Thoracic aorta (tissue), 2 donors: ENCODE data around the gene MCF2L2. TPM values are rescaled to one million over a fixed set of nuclear protein-coding genes. Genes with fewer than 3 reads are reported as not detected.

Experiments used
- ATAC-seq: fragments of 150-250 bp; one replicate; pipeline ENCODE4 v1.8.0; 2017; ENCODE audit warnings: low read depth; ENCODE audit not compliant: insufficient number of reproducible peaks, low FRiP score
- DNase-seq: peaks from one replicate; pipeline ENCODE4 v3.0.0-alpha.2; 2020; ENCODE audit warnings: low spot score
- H3K27ac ChIP-seq, 2 donors: fragments of 200-600 bp; sonication (generic); 1 replicate in 1 of 2; 2 replicates in 1 of 2; pipeline ENCODE4 v1.5.1; 2016; ENCODE audit warnings: mild to moderate bottlenecking in 2 of 2, moderate library complexity in 2 of 2
- H3K27me3 ChIP-seq: fragments of 200-600 bp; sonication (generic); replicated peaks from 2 replicates; pipeline ENCODE4 v1.6.0; 2016; ENCODE audit warnings: mild to moderate bottlenecking; ENCODE audit not compliant: insufficient read depth
- H3K36me3 ChIP-seq: fragments of 200-600 bp; sonication (generic); one replicate; pipeline ENCODE4 v1.5.1; 2016
- H3K4me1 ChIP-seq, 2 donors: fragments of 200-600 bp; sonication (generic); 1 replicate in 1 of 2; 2 replicates in 1 of 2; pipeline versions ENCODE4 v1.5.1 to v1.6.0; 2016; ENCODE audit warnings: low read depth in 2 of 2, mild to moderate bottlenecking in 1 of 2; ENCODE audit not compliant: control insufficient read depth in 1 of 2
- H3K4me3 ChIP-seq: fragments of 200-600 bp; sonication (generic); 2 replicates; pipeline ENCODE4 v1.5.1; 2016; ENCODE audit warnings: mild to moderate bottlenecking
- H3K9me3 ChIP-seq: fragments of 200-600 bp; sonication (generic); 2 replicates; pipeline ENCODE4 v1.5.1; 2016
- CTCF ChIP-seq: fragments of 200-600 bp; sonication (generic); IDR thresholded peaks from one replicate; pipeline ENCODE4 v1.5.1; 2019; ENCODE audit warnings: antibody characterized with exemption
- total RNA-seq, 2 donors: library from RNA; depleted of rRNA; stranded (reverse); fragments of >200 nt; gene quantifications; one replicate each; pipeline versions ENCODE4 v1.1.0 to v1.2.3, GENCODE V29; 2016

Gene MCF2L2
- total RNA-seq, 2 donors from 2014 or later, result 0.85 to 1.5 TPM

GRCh38 chr3:183198939-183199338, 229.5 kb downstream of the MCF2L2 start:
- no peak overlapping the region for H3K27ac ChIP-seq
- H3K9me3 ChIP-seq, result peaks cover 6% of the 10 kb centered on the region
- no peak overlapping the region for H3K4me3 ChIP-seq
- no peak for ATAC-seq
- TF ChIP-seq CTCF, result no peak
- no peaks in the 10 kb centered on the region for H3K36me3 ChIP-seq
- H3K27me3 ChIP-seq, result no peaks in the 10 kb centered on the region
- no peaks in the 10 kb centered on the region for H3K4me1 ChIP-seq
- no peak for DNase-seq

DNA sequence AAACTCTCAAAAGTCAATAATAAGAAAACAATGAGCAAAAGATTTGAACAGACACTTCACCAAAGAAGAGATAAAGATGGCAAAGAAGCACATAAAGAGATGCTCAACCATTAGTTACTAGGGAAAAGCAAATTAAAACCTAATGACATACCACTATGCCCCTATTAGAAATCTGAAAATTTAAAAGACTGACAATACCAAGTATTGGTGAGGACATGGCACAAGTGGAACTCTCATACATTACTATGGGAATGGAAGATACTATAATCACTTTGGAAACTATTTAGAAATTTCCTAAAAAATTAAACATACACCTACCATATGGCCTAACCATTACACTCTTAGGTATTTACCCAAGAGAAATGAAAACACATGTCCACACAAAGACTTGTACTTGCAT, 230.7 kb downstream of the MCF2L2 start:
- H3K4me1 ChIP-seq, result no peaks in the 10 kb centered on the region
- no peak overlapping the region for H3K27ac ChIP-seq
- no peak for ATAC-seq
- no peak for TF ChIP-seq CTCF
- H3K27me3 ChIP-seq, result no peaks in the 10 kb centered on the region
- no peaks in the 10 kb centered on the region for H3K36me3 ChIP-seq
- no peak overlapping the region for H3K4me3 ChIP-seq
- no peak for DNase-seq
- no peaks in the 10 kb centered on the region for H3K9me3 ChIP-seq

- ATAC-seq, result no peak
- Histone ChIP-seq H3K27ac (no peak overlapping the region), H3K36me3 (no peaks in the 10 kb centered on the region), H3K9me3 (no peaks in the 10 kb centered on the region), H3K4me3 (no peak overlapping the region), H3K4me1 (no peaks in the 10 kb centered on the region), H3K27me3 (no peaks in the 10 kb centered on the region)
- no peak for DNase-seq
- TF ChIP-seq CTCF, result no peak
These were observed 233.2 kb downstream of the MCF2L2 start for GRCh38 chr3:183195266-183195665.

DNA sequence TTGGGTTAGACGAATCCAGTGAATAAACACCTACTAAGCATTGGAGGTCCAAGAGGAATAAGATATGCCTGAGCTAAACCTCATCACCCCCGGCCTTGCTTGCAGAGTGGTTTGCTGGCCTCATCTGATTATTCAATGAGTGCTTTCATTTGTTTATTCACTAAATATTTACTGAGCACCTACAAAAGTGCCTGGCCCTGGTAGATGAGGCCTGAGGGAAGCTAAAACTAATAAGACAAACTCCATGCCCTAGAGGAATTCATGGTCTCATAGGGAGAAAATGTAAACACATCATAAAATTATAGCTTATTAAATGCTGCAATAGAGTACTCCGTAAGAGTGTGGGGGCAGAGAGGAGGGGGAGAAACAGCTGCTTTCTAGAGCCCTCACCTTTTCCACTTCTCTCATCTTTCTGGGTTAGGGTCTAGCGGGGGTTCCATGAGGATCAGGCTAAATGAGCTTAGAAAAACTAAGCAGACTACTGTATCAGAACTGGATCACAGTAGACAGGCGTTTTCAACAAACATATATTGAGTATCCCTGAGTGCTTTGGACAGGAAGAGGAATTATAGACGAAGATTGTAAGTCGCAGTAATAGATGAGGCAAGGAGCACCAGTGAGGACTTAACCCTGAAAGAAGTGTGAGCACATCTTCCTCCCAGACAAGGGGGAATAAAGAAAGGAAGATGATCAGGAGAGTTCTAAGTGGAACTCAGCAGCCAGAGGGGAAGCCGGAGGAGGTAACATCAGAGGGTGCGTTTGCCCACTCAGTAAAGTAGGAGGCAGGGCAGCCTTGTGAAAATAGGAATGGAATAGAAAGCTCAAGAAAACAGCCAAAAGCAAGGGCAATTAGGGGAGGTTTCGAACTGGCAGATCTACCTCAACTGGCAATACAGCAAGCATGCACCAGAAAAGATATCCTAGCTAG, 234.4 kb downstream of the MCF2L2 start:
- Histone ChIP-seq H3K36me3 (no peaks in the 10 kb centered on the region), H3K9me3 (no peaks in the 10 kb centered on the region), H3K27me3 (no peaks in the 10 kb centered on the region), H3K4me1 (no peaks in the 10 kb centered on the region), H3K27ac (no peak overlapping the region), H3K4me3 (no peak overlapping the region)
- no peak for TF ChIP-seq CTCF
- ATAC-seq, result no peak
- no peak for DNase-seq

DNA sequence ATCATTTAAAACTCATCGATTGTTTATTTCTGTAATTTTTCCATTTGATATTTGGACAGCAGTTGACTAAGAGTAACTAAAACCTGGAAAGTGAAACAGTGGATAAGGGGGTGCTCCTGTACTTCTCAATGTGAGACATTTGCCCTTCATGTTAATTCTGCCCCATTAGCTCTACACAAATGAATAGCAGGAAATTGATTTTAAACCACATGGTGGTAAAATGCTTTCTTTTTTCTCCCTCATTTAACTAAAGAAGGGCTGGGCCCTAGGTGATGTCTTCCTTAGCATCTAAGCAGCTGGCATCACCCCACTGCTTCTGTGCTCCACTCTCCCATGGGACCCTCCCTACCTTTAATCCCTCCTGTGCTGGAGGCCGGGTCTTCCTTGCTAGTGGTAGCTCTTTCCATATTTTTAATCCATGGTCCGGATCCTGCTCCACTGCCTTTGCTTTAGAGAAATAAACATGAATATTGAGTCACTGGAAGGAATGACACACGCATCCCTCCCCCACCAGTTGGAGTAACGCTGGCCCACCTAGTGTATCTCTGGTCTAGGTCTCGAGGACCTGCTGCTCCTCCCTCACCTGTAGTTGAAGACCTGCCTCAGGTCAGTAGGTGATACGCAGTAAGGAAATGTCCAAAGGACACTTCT, 235.6 kb downstream of the MCF2L2 start:
- H3K27me3 ChIP-seq, result no peaks in the 10 kb centered on the region
- H3K36me3 ChIP-seq, result no peaks in the 10 kb centered on the region
- ATAC-seq (no peak), DNase-seq (no peak)
- H3K4me3 ChIP-seq, result no peak overlapping the region
- no peak for TF ChIP-seq CTCF
- no peaks in the 10 kb centered on the region for H3K4me1 ChIP-seq
- H3K27ac ChIP-seq, result no peak overlapping the region
- no peaks in the 10 kb centered on the region for H3K9me3 ChIP-seq
